Posterior vena cava (tissue), 2 donors: Measurements from ENCODE around the gene HEPHL1. TPM values are rescaled to one million over a fixed set of nuclear protein-coding genes. Genes with fewer than 3 reads are reported as not detected.

Source experiments
- DNase-seq: peaks from one replicate; pipeline ENCODE4 v3.0.0-alpha.2; 2020; ENCODE audit warnings: low spot score
- intact Hi-C, 2 donors: fragments of 100-400 bp; cut with DNase I; formaldehyde crosslinking; loops; one replicate each; pipeline versions ENCODE4 v1.14.1 to v1.14.2; 2022 to 2023
- total RNA-seq, 2 donors: library from RNA; stranded (reverse); fragmentation: NEBNext Ultra II Directional; extraction: Animal tissue kit (Norgen Biotek cat#: 25700); gene quantifications; one replicate each; pipeline ENCODE4 v1.2.1, GENCODE V29; 2021
- donor health status: DM: yes; HTN: yes; CAD: no.
- donor health status: DM: yes; HTN: yes; CAD: no.

Gene HEPHL1
- total RNA-seq, 2 donors from 2014 or later = not detected

DNA sequence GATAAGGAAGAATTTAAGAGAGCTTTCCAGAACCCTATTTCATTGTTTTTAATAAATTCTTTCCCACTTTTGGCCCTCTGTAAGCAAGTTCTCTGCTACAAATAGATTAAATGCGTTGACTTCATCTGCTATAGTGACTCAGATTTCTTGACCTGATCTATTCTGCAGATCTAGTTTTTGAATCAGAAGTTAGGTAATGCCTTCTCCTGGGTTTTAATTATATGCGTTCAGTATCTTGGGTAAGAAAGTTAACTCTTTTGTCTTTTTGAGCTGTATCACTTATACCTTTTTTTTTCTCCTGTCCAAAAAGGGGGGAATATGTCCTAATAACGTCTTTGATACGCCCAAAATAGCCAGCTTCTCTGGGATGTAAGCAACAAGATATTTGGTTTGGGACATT, 2.4 kb upstream of the HEPHL1 start:
- intact Hi-C loops = no loop called here

DNA sequence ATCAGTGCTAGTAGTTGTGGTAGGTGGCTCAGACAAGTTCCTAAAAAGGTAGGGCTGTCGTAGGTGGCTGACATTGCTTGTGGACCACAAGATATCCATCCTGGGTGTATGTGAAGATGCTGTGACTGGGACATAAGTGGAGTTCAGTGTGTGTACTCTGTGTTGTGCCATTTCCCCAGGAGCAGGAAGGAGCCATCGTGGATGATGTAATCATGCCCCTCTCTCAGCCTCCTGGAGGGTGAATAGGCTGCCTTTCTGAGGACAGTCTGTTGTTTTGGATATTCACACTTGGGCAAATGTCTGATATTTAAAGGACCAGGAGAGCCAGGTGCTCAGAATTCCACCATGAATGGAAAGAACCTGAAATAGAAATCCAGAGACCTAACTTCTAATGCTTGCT, 2.7 kb downstream of the HEPHL1 start:
- no peak for DNase-seq
- intact Hi-C loops = no loop called here

More for the DNA sequence above, 2.4 kb upstream of the HEPHL1 start:
- no peak for DNase-seq

DNA sequence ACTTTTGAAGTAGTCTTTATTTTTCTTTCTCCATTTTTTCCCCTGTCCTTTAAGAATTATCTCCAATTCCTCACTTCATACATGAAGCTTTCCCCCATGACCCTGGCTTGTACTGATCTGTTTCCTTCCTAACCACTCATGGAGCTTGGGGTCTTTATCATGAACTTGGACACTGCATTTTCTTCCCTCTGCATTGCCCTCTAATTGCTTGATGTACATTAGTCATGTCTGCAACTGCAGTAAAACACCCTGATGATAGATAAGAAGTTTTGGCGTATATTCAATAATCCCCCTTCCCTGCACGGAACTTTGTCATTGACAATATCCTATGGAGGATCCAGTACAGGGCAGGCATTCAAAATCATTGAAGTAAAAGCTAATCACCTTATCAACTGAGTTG, 3.4 kb downstream of the HEPHL1 start:
- intact Hi-C loops = no loop called here
- DNase-seq = no peak

DNA sequence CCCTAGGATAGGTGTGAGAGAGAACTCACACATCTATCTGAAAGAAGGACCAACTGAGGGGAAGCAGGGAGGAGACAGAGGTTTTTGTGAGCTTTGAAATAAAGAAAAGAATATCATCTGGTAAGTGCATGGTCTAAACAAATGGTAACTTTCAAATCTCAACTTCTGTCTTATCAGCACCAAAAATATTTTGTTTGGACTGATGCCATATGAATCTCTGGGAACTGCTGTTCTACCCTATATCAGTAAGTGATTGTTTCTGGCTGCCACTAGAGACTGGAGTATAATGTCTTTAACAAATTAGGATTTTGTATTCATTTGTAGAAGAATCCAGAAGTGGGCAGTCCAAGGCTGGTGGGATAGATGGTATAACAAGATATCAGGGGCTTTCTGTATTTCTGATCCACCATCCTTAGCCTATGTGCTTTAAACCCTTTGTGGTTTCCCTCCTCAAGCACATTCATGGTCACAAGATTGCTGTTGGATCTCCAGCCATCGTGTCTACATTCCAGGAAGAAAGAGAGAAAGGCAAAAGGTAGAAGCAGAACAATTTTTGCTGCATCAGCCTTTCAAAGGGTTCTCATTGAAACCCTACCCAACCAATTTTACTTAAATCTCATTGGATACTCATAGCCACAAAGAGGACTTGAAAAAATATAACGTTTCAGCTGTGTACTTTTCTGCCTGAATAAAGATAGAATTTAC, 4.7 kb downstream of the HEPHL1 start:
- no peak for DNase-seq
- intact Hi-C loops = no loop called here

DNA sequence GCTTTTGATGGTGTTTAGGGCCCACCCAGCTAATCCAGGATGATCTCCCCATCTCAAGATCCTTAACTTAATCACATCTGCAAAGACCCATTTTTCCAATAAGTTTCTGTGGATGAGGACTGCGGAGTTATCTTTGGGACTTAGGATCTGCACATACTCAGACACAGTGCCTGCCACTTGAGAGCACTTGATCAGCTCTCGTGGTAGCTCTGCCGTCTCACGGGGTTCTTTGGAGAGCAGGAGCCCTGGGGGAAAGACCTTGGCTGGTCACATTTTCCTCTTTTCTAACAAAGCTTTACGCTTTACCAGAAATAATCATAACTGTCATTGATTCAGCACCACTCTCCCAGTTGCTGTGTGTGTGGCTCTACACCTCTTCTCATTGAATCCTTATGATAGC, 6.1 kb downstream of the HEPHL1 start:
- intact Hi-C loops = no loop called here
- no peak for DNase-seq

DNA sequence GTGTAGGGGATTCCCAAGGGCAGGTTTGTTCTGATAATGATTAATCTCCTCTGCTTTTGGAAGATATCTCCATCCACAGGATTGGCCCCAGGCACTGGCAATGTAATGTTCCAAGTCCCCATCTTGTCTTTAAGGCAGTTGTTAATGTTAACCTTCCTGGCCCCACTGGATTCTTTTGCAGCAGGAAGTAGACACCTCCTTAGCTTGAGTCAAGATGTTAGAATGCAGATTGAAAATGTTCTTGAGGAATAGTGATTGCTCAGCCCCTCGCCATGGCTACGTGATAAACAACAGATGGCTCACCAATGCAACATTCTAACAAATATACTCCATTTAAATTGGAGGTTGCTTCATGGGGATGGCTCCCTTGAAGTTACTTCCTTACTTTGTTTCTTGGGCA, 7.3 kb downstream of the HEPHL1 start:
- DNase-seq = no peak
- intact Hi-C loops = no loop called here

DNA sequence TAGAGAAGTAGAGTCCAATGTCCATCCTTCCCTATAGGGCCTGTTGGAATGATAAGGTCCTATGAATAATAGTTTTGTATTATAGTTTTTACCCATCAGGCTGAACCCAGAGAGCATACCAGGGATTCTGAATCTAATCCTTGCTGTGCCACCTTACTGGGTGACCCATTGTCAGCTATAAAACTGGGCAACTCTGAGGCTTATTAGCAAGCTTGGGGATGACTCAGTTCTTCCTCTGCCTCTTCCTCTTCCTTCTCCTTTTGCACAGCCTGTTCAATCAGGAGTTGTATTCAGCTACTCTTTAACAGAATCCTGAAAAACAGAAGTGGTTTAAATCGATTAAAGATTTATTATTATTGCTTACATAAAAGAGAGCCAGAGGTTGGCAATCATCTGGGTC, 8.9 kb downstream of the HEPHL1 start:
- intact Hi-C loops = no loop called here
- no peak for DNase-seq

DNA sequence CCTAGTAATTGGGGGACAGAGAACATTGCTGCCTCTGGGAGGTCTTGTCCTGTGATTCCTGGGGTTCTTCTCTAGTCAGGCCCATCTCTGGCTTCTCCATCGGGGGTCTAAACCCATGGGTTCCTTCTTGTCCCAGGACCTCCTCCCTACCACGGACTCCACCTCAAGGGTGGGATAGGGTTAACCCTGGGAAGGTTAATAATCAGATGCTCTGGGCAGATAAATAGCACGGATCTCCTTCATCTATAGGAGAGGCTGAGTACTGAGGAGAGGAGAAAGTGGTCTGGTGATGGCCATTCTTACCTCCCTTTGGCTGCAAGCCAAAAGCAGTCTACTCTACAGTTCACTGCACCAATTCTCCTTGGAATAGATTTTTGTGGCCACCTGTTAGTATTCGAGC, 10.5 kb downstream of the HEPHL1 start:
- no peak for DNase-seq
- intact Hi-C loops = no loop called here

DNA sequence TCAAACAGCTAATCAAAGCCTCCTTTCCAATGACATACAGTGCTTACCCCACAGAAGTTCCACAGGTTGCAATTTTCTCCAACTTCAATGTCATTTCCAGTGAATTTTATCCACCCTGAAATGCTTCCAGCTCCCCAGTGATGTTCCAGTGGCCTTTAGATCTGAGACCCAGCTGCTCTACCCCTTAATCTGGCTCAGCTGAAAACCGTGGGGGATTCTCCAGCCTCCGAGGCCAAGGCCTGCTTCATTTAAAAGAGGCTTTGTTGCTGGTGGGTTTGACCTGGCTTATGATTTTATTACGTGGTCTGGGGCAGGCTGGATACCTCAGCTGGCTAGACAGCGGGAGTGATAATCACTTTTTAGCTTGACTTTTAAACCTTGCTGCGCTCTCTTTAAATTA, 10.9 kb downstream of the HEPHL1 start:
- intact Hi-C loops = no loop called here
- DNase-seq = no peak

DNA sequence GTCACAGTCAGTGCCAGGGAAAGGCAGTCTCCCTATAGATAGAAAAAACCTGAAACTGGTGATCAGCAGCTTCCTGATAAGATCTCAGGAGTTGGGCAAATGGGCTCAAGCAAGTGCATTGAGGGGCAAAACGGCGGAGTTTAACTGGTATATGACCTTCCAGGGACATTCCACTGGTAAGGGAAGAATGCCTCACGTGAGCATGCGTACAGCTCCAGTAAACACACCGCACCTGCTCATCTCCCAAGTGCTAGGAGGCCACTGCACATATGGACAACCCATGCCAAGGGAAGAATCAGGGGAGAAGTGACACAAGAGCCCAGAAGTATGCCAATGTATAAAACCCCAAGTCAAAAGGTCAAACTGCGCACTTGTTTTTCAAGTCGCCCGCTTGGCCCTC, 11.6 kb downstream of the HEPHL1 start:
- DNase-seq = no peak
- intact Hi-C loops = no loop called here

DNA sequence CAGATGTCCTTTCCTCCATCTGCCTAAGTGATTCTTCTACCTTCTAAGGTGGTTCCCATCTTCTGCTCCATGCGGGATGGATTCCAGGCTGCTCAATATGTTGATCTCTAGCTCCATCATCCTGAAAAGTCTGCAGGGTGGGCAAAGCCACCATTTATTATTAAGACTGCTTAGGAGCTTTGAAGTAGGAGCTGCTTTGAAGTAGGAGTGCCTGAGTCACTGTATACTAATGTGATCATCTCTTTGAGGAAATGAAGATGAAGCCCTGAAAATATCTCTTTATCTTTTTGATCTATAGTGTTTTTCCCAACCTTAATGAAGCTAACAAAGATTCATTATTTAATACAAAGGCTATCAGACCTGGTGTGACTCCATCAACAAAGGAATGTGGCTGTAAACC, 13.1 kb downstream of the HEPHL1 start:
- DNase-seq = no peak
- intact Hi-C loops = no loop called here

DNA sequence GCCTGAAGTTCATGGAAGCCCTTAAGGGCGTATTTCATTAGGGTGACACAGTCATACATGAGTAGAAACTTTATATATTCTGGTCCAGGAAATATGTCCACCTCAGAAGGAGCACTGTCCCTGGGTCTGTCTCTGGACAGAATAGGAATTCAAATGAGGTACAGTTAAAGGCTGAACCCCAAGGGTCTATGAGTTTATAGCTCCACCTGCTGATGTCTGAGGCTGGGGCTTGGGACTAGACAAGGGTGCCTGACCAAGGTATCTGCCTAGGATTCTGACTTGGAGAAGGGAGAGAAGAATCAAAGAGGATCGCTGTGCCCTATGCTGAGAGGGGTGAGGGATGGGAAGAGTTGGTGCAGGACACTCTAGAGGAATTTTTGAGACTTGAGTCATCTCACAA, 14.9 kb downstream of the HEPHL1 start:
- intact Hi-C loops = no loop called here
- no peak for DNase-seq

DNA sequence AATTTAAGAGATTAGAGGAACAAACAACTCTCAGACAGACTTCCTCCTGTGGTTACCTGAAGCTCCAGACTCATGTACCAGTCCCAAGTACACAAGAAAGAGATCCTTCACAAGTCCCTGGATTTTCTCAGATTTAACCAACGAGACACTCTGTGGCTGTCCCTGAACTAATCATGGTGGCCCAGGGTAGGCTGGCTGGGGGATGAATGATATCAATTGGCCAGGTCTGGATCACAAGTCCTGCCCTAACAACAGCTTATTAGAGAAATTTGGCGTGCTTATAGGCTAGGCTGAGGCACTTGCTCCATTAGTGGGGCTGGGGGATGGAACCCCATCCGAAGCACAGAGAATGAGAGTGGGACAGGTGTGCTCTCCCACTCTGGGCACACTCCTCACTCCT, 22.1 kb downstream of the HEPHL1 start:
- intact Hi-C loops = no loop called here
- DNase-seq = no peak

DNA sequence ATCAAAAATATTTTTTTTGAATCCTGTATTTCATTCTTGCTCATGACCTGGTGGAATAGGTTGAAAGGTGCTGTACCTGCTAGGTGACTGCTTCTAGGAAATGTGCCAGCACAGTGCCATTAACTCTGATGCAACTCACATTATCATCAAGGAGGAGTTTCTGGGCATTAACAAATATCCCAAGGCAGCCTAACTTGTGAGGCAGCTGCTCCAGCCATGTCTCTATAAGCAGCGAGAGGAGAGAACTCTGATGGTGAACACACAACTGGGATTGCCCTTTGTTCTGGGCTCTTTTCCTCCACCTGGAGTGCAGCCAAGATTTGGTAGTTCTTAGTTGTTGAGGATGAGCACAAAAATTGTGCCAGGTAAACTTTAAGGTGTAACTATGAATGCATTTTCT, 25.6 kb downstream of the HEPHL1 start:
- intact Hi-C loops = no loop called here
- no peak for DNase-seq

DNA sequence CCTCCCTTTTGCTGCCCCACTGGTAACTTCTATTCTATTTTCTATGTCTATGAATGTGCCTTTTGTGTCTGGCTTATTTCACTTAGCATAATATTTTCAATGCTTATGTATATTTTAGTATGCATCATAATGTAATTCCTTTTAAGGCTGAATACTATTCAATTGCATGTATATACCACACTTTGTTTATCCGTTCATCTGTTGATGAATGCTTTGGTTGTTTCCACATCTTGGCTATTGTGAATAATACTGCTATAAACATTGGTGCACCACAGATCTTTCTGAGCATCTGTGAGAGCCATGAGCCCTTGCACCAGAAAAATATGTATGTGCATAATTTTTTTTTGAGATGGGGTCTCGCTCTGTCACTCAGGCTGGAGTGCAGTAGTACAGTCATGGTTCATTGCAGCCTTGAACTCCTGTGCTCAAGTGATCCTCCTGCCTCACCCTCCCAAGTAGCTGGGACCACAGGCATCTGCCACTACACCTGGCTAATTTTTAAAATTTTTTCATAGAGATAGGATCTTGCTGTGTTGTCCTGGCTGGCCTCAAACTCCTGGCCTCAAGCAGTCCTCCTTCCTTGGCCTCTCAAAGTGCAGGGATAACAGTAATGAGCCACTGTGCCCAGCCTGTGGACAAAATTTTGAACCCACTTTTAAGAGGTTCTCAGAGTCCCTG, 27.0 kb downstream of the HEPHL1 start:
- intact Hi-C loops = no loop called here
- DNase-seq = no peak

DNA sequence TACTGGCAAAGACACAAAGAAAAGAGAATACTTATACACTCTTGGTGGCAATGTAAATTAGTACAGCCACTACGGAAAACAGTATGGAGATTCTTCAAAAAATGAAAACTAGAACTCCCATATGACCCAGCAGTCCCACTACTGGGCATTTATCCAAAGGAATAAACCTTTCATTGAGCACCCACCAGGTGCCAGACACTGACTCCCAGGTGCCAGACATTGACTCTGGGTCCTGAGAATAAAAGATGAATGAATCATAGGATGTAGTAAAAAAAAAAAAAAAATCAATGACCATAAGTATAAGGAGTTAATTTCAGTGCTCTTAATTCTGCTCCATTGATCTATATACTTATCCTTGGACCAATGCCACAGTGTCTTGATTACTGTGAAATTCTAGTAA, 28.2 kb downstream of the HEPHL1 start:
- DNase-seq = no peak
- intact Hi-C loops = no loop called here

DNA sequence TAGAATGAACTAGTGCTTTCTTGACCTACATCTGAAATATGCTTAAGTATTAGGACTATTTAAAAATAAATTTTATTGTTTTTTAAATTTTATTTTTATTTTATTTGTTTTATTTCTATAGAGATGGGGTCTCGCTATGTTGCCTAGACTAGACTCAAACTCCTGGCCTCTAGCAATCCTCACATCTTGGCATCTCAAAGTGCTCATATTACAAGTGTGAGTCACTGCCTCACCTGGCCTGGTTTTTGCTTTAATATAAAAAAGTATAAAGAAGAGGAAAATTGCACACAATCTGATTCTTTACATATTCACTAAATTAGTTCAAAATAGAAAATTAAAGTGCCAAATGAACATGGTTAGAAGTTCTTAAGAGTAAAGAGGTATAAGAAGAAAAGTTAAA, 37.5 kb downstream of the HEPHL1 start:
- intact Hi-C loops = no loop called here
- DNase-seq = no peak

DNA sequence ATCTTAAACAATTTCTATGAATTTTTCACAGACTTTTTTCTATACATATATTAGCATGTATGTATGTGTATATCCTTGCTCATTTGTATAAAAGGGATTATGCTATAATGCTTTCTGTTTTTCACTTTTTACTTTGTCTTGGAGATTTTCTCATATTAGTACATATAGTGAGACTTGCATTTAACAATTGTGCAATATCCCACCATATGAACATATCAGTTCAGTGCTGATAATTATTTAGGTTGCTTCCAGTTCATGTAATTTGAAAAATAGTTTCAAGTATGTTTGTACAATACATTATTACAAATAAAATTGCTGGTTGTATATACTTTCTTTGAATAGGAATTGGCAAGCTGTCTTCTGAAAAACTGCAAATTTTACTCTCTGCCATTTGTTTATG, 37.9 kb downstream of the HEPHL1 start:
- DNase-seq = no peak
- intact Hi-C loops = no loop called here

DNA sequence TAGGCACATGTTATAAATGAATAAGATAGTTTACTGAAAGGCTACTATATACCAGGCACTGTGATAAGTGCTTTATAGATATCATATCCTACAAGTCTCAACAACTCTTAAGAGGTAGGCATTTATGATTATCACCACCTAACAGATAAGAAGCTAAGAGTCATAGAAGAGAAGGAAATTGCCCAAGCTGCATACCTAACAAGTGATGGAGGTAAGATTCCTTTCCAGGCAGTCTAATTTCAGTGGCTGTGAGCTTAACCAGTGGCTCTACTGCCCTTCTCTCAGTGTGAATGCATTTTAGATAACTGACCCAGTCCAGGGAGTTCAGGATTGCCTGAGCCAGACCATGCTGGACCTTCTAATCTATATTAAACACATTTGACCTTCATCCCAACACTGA, 39.2 kb downstream of the HEPHL1 start:
- intact Hi-C loops = no loop called here
- DNase-seq = no peak

DNA sequence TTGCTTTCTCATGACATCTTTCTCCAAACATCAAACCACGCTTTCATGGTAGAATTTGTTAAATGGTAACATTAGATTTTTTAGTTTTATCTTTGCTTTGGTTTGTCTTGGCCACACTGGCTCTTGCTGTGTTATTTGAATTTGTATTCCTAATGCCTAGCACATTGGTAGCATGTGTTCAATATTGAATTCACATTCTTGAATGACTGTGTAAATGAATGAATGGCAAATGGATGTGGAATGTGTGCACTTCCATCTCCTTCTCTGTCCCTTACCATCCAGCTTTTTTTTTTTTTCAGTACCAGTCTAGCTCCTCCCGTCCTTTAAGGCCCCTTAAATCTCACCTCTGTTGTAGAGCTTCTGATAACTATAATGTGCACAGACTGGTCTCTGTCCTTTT, 41.2 kb downstream of the HEPHL1 start:
- intact Hi-C loops = no loop called here
- DNase-seq = no peak

DNA sequence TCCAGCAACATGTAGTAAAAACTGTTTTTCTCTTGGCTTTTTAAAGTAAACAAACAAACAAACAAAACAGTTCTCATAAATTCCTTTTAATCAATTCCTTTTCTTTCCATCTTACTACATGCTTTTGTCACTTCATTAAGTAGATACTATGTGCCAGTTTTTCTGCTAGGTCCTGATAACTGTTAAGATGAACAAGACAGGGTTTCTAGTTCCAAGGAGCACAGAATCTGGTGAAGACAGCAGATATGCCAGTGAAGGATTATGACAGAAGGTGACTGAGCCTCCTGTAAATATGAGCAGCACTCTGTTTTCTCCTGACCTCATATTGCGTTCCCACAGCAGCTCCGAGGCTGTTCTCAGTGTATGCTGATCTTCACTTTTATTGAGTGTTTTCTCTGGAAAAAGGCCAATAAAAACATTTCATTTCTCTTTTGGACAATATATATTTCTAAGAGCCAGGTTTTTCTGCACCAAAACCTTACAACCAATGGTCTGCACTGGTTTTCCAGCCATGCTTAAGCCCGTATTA, 45.8 kb downstream of the HEPHL1 start:
- no peak for DNase-seq
- intact Hi-C loops = no loop called here
